ENCODE data around the gene KRTAP5-4. TPM values are rescaled to one million over a fixed set of nuclear protein-coding genes. Genes with fewer than 3 reads are reported as not detected.

Gene KRTAP5-4
- total RNA-seq, 1 donor from 2014 or later: not detected

GRCh38 chr11:1573903-1574237 is 48.1 kb downstream of the KRTAP5-4 start:
- intact Hi-C loops (cut with micrococcal nuclease): loop anchor here (1.0 to 10.0 kb wide), 8 partner anchors 15 to 647 kb away; partner anchors contain the start of genes AP2A2, BRSK2 and TOLLIP

GRCh38 chr11:1573077-1573902 is 48.6 kb downstream of the KRTAP5-4 start:
- intact Hi-C loops (cut with micrococcal nuclease): loop anchor here (2.0 to 10.0 kb wide), 4 partner anchors 184 to 646 kb away; partner anchors contain the start of genes AP2A2, BRSK2 and TOLLIP

GRCh38 chr11:1572197-1573076 is 49.5 kb downstream of the KRTAP5-4 start, which contains the start of gene DUSP8:
Gene DUSP8, minus strand, starts transcription at chr11:1572271. Its CDS starts 6,445 bp downstream, at chr11:1565826.
- intact Hi-C loops (cut with micrococcal nuclease): loop anchor here (2.0 to 10.0 kb wide), 4 partner anchors 184 to 645 kb away; partner anchors contain the start of genes AP2A2, BRSK2 and TOLLIP

- intact Hi-C loops (cut with micrococcal nuclease): loop anchor here (2.0 to 10.0 kb wide), 4 partner anchors 183 to 644 kb away; partner anchors contain the start of genes AP2A2, BRSK2 and TOLLIP
Observed at GRCh38 chr11:1571760-1572196, 50.2 kb downstream of the KRTAP5-4 start.

Other genes with a start within 250 kb of the KRTAP5-4 start
- gene BRSK2, start 232.2 kb downstream of the KRTAP5-4 start, total RNA-seq: 0.27 and 0.44 TPM in 2 replicates
- gene MOB2, start 135.4 kb downstream of the KRTAP5-4 start, total RNA-seq: 41.7 and 45.1 TPM in 2 replicates
- 0.59 and 1.3 TPM in 2 replicates for gene DUSP8, start 49.9 kb downstream of the KRTAP5-4 start, total RNA-seq
- gene KRTAP5-1, start 36.9 kb downstream of the KRTAP5-4 start, total RNA-seq: not detected in 2 replicates
- gene KRTAP5-2, start 23.8 kb downstream of the KRTAP5-4 start, total RNA-seq: not detected in 2 replicates
- not detected in 2 replicates for gene KRTAP5-3, start 13.7 kb downstream of the KRTAP5-4 start, total RNA-seq
- not detected in 2 replicates for gene KRTAP5-5, start 7.6 kb upstream of the KRTAP5-4 start, total RNA-seq
- gene KRTAP5-6, start 75.1 kb upstream of the KRTAP5-4 start, total RNA-seq: not detected in 2 replicates
- gene IFITM10, start 128.5 kb upstream of the KRTAP5-4 start, total RNA-seq: 1.2 and 1.8 TPM in 2 replicates
- gene CTSD, start 141.8 kb upstream of the KRTAP5-4 start, total RNA-seq: 209 and 218 TPM in 2 replicates
- gene SYT8, start 212.9 kb upstream of the KRTAP5-4 start, total RNA-seq: not detected in 2 replicates
- gene TNNI2, start 216.8 kb upstream of the KRTAP5-4 start, total RNA-seq: not detected in 2 replicates
- 418 and 430 TPM in 2 replicates for gene LSP1, start 230.9 kb upstream of the KRTAP5-4 start, total RNA-seq

Data from T-helper 1 cell treated with Interleukin-12 subunit alpha and Interleukin-12 subunit beta and Interleukin-4 antibody, amounts not matched to agents 30 ng/mL and 1 ng/mL, for 36 hours (primary cell).